ENCODE measurements around the gene HTRA1. TPM values are rescaled to one million over a fixed set of nuclear protein-coding genes. Genes with fewer than 3 reads are reported as not detected.

The HTRA1 gene
- polyA plus RNA-seq, 4 donors = 183 to 212 (median 207) TPM

- no peak for DNase-seq (ENCODE audit: low read depth in 4 of 4, low spot score in 3 of 4)
Measured at GRCh38 chr10:122454071-122454470, 7.3 kb upstream of the HTRA1 start.

- DNase-seq (ENCODE audit: low read depth in 4 of 4, low spot score in 3 of 4) = no peak
Measured at GRCh38 chr10:122454603-122455080, 6.7 kb upstream of the HTRA1 start, which contains the start of gene ARMS2. TSS of gene ARMS2 (plus strand) at chr10:122454653. CDS start at chr10:122454728, 75 bp downstream.

- DNase-seq (ENCODE audit: low read depth in 4 of 4, low spot score in 3 of 4) = no peak
Measured at GRCh38 chr10:122455376-122456079, 5.8 kb upstream of the HTRA1 start.

- no peak for DNase-seq (ENCODE audit: low read depth in 4 of 4, low spot score in 3 of 4)
Measured at GRCh38 chr10:122457934-122458333, 3.4 kb upstream of the HTRA1 start.

GRCh38 chr10:122458693-122459092 lies 2.7 kb upstream of the HTRA1 start:
- DNase-seq (ENCODE audit: low read depth in 4 of 4, low spot score in 3 of 4) = no peak

GRCh38 chr10:122459561-122460273 lies 1.6 kb upstream of the HTRA1 start:
- DNase-seq (ENCODE audit: low read depth in 4 of 4, low spot score in 3 of 4) = no peak

- DNase-seq (ENCODE audit: low read depth in 4 of 4, low spot score in 3 of 4) = no peak
Measured at GRCh38 chr10:122460891-122461293, 461 bp upstream of the HTRA1 start.

GRCh38 chr10:122461729-122462532 lies 578 bp downstream of the HTRA1 start:
- DNase-seq (ENCODE audit: low read depth in 4 of 4, low spot score in 3 of 4) = no peak

- DNase-seq (ENCODE audit: low read depth in 4 of 4, low spot score in 3 of 4) = no peak
Measured at GRCh38 chr10:122462533-122463465, 1.4 kb downstream of the HTRA1 start.

GRCh38 chr10:122463466-122464249 lies 2.3 kb downstream of the HTRA1 start:
- DNase-seq (ENCODE audit: low read depth in 4 of 4, low spot score in 3 of 4) = no peak

- DNase-seq (ENCODE audit: low read depth in 4 of 4, low spot score in 3 of 4) = no peak
Measured at GRCh38 chr10:122464250-122464510, 2.8 kb downstream of the HTRA1 start.

- no peak for DNase-seq (ENCODE audit: low read depth in 4 of 4, low spot score in 3 of 4)
Measured at GRCh38 chr10:122464586-122464985, 3.2 kb downstream of the HTRA1 start.

GRCh38 chr10:122465401-122466040 lies 4.2 kb downstream of the HTRA1 start:
- DNase-seq (ENCODE audit: low read depth in 4 of 4, low spot score in 3 of 4) = no peak

GRCh38 chr10:122466951-122467381 lies 5.6 kb downstream of the HTRA1 start:
- no peak for DNase-seq (ENCODE audit: low read depth in 4 of 4, low spot score in 3 of 4)

- DNase-seq (ENCODE audit: low read depth in 4 of 4, low spot score in 3 of 4) = no peak
Measured at GRCh38 chr10:122467701-122468100, 6.3 kb downstream of the HTRA1 start.

- DNase-seq (ENCODE audit: low read depth in 4 of 4, low spot score in 3 of 4) = no peak
Measured at GRCh38 chr10:122468307-122468925, 7.1 kb downstream of the HTRA1 start.

- DNase-seq (ENCODE audit: low read depth in 4 of 4, low spot score in 3 of 4) = no peak
Measured at GRCh38 chr10:122468926-122469781, 7.8 kb downstream of the HTRA1 start.

GRCh38 chr10:122469848-122470247 lies 8.5 kb downstream of the HTRA1 start:
- DNase-seq (ENCODE audit: low read depth in 4 of 4, low spot score in 3 of 4) = no peak
